ENCODE measurements around the gene TDRD10.

DNA sequence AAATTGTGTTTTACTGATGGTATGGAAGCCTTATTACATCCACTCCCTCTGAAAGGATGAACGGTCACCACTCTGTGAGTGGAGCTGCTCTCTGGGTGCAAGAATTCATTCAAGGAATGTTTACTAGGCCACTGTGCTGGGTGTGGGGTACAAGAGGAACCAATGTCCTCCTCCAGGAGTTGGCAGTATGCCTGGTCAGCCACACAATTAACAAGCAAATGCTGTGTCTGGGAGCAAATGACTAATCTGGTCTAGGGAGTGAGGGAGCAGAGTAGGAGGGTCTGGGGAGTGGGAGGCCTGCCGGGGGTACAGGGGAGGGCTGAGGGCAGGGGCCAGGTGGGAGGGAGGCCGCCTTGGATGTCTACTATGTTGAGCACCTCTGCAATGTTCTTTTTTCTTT lies 27.2 kb upstream of the TDRD10 start:
- TF ChIP-seq RFX5 (IDR thresholded peaks at IDR 0.05; ENCODE audit: borderline replicate concordance, low read depth, low read length): no peak
- TF ChIP-seq, protein P1, sequence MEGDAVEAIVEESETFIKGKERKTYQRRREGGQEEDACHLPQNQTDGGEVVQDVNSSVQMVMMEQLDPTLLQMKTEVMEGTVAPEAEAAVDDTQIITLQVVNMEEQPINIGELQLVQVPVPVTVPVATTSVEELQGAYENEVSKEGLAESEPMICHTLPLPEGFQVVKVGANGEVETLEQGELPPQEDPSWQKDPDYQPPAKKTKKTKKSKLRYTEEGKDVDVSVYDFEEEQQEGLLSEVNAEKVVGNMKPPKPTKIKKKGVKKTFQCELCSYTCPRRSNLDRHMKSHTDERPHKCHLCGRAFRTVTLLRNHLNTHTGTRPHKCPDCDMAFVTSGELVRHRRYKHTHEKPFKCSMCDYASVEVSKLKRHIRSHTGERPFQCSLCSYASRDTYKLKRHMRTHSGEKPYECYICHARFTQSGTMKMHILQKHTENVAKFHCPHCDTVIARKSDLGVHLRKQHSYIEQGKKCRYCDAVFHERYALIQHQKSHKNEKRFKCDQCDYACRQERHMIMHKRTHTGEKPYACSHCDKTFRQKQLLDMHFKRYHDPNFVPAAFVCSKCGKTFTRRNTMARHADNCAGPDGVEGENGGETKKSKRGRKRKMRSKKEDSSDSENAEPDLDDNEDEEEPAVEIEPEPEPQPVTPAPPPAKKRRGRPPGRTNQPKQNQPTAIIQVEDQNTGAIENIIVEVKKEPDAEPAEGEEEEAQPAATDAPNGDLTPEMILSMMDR (IDR thresholded peaks at IDR 0.05; ENCODE audit: control extremely low read depth in 1 of 3, insufficient read depth in 1 of 3, low read depth in 1 of 3, low read length in 3 of 3): no peak
- no peak for TF ChIP-seq EZH2 (IDR thresholded peaks at IDR 0.05; ENCODE audit: low read depth, low read length, severe bottlenecking)
- TF ChIP-seq YY1 (IDR thresholded peaks at IDR 0.05; ENCODE audit: low read depth, low read length): no peak
- TF ChIP-seq, protein P2, sequence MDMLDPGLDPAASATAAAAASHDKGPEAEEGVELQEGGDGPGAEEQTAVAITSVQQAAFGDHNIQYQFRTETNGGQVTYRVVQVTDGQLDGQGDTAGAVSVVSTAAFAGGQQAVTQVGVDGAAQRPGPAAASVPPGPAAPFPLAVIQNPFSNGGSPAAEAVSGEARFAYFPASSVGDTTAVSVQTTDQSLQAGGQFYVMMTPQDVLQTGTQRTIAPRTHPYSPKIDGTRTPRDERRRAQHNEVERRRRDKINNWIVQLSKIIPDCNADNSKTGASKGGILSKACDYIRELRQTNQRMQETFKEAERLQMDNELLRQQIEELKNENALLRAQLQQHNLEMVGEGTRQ (IDR thresholded peaks at IDR 0.05; ENCODE audit: low read length): no peak
- no peak for TF ChIP-seq SRF (IDR thresholded peaks at IDR 0.05; ENCODE audit: low read depth, low read length)

Measured in H1 (cell line).